DMS153 (cell line): ENCODE measurements around the gene HTR3A.

Experiments
- DNase-seq: peaks from one replicate; lab custom pipeline; 2025; lab: John Stamatoyannopoulos, UW

HTR3A gene

GRCh38 chr11:114019046-114019445 is 44.1 kb downstream of the HTR3A start:
- no peak for DNase-seq

GRCh38 chr11:114019574-114019973 is 44.7 kb downstream of the HTR3A start:
- no peak for DNase-seq

- DNase-seq: no peak
Measured at GRCh38 chr11:114025329-114025907, 50.5 kb downstream of the HTR3A start.

- no peak for DNase-seq
Measured at GRCh38 chr11:114026355-114026754, 51.4 kb downstream of the HTR3A start.

GRCh38 chr11:114027391-114027790 is 52.5 kb downstream of the HTR3A start:
- no peak for DNase-seq

- DNase-seq: no peak
Measured at GRCh38 chr11:114027926-114028325, 53.0 kb downstream of the HTR3A start.

- DNase-seq: no peak
Measured at GRCh38 chr11:114031246-114031966, 56.5 kb downstream of the HTR3A start.

- no peak for DNase-seq
Measured at GRCh38 chr11:114031967-114032320, 57.0 kb downstream of the HTR3A start.

GRCh38 chr11:114033066-114033465 is 58.2 kb downstream of the HTR3A start:
- no peak for DNase-seq

GRCh38 chr11:114033572-114033971 is 58.7 kb downstream of the HTR3A start:
- DNase-seq: no peak

GRCh38 chr11:114034956-114035355 is 60.0 kb downstream of the HTR3A start:
- DNase-seq: no peak

- DNase-seq: peak; percentile 31
Measured at GRCh38 chr11:114036147-114036811, 61.4 kb downstream of the HTR3A start.

GRCh38 chr11:114036958-114037357 is 62.0 kb downstream of the HTR3A start:
- DNase-seq: no peak

- no peak for DNase-seq
Measured at GRCh38 chr11:114039551-114039950, 64.6 kb downstream of the HTR3A start.
